OCI-LY7 (cell line): ENCODE data around the gene DLEU7. TPM values are rescaled to one million over a fixed set of nuclear protein-coding genes. Genes with fewer than 3 reads are reported as not detected.

ENCODE experiments used
- BruUV-seq: library from RNA; stranded (reverse); fragments of 400-500 nt; replicated peaks from 2 replicates; lab custom pipeline; 2021; lab: Mats Ljungman, UMichigan
- CTCF ChIA-PET: fragments of 300-600 bp; sonication (Branson Sonifier 250); formaldehyde crosslinking; loops from one replicate; lab custom pipeline; 2022; ENCODE audit warnings: antibody characterized with exemption; ENCODE audit not compliant: unreplicated experiment; lab: Charles Lee
- POLR2A ChIA-PET: fragments of 300-600 bp; sonication (Branson Sonifier 250); formaldehyde crosslinking; loops from one replicate; lab custom pipeline; 2022; ENCODE audit warnings: antibody characterized with exemption; lab: Charles Lee
- DNase-seq: peaks from one replicate; pipeline ENCODE4 v3.0.0-alpha.2; 2015; ENCODE audit warnings: low spot score
- H2AFZ ChIP-seq: fragments of 200-600 bp; sonication (generic), shearing (Covaris generic); 2 replicates; pipeline ENCODE4 v1.6.1; 2014; ENCODE audit warnings: mild to moderate bottlenecking, antibody characterized with exemption, low read length, moderate library complexity
- H3K27ac ChIP-seq: fragments of 200-600 bp; sonication (generic); 2 replicates; pipeline ENCODE4 v1.5.1; 2014; ENCODE audit warnings: mixed run types, low read depth, mild to moderate bottlenecking, moderate library complexity, low read length, inconsistent platforms; ENCODE audit not compliant: poor library complexity, severe bottlenecking
- H3K36me3 ChIP-seq: fragments of 200-600 bp; sonication (generic); 2 replicates; pipeline ENCODE4 v1.6.1; 2014; ENCODE audit warnings: mild to moderate bottlenecking, antibody characterized with exemption, low read length, moderate library complexity, mixed read lengths; ENCODE audit not compliant: insufficient read depth
- H3K4me1 ChIP-seq: fragments of 200-600 bp; sonication (generic); 2 replicates; pipeline ENCODE4 v1.5.1; 2014; ENCODE audit warnings: mild to moderate bottlenecking, low read length; ENCODE audit not compliant: insufficient read depth, poor library complexity, severe bottlenecking
- H3K4me2 ChIP-seq: fragments of 200-600 bp; sonication (generic); 2 replicates; pipeline ENCODE4 v1.6.1; 2014; ENCODE audit warnings: mild to moderate bottlenecking, low read length
- H3K4me3 ChIP-seq: fragments of 200-600 bp; sonication (generic); 2 replicates; pipeline ENCODE4 v1.5.1; 2014; ENCODE audit warnings: mild to moderate bottlenecking, low read depth, low read length; ENCODE audit not compliant: poor library complexity, severe bottlenecking
- H3K79me2 ChIP-seq: fragments of 200-600 bp; sonication (generic); 2 replicates; pipeline ENCODE4 v1.6.1; 2016; ENCODE audit warnings: low read depth, mild to moderate bottlenecking, low read length, moderate library complexity, mixed read lengths; ENCODE audit not compliant: insufficient read depth
- H3K9me2 ChIP-seq: fragments of 200-600 bp; sonication (generic); 2 replicates; pipeline ENCODE4 v1.6.1; 2016; ENCODE audit warnings: mild to moderate bottlenecking, low read length, mixed read lengths; ENCODE audit not compliant: insufficient read depth
- H3K9me3 ChIP-seq: fragments of 200-600 bp; sonication (generic); 2 replicates; pipeline ENCODE4 v1.6.1; 2014; ENCODE audit warnings: mild to moderate bottlenecking, mixed run types, low read length, mixed read lengths
- H4K20me1 ChIP-seq: fragments of 200-600 bp; sonication (generic); 2 replicates; pipeline ENCODE4 v1.6.1; 2014; ENCODE audit warnings: mild to moderate bottlenecking, antibody characterized with exemption, low read length, moderate library complexity, mixed read lengths; ENCODE audit not compliant: insufficient read depth
- EZH2phosphoT487 ChIP-seq: fragments of 200-600 bp; sonication (generic); IDR thresholded peaks from 2 replicates; pipeline ENCODE4 v1.6.1; 2018; ENCODE audit warnings: low read depth, borderline replicate concordance, mild to moderate bottlenecking, mixed run types, antibody characterized with exemption, low read length, moderate library complexity, mixed read lengths
- intact Hi-C: fragments of 100-400 bp; cut with micrococcal nuclease; formaldehyde crosslinking; loops from one replicate; pipeline ENCODE4 v1.10.0; 2022; ENCODE audit not compliant: unreplicated experiment
- small RNA-seq: library from RNA; depleted of rRNA; stranded (forward); fragments of <200 nt; gene quantifications from one replicate; pipeline ENCODE3, GENCODE V24; 2014
- total RNA-seq, 2 experiments: library from RNA; depleted of rRNA in 1 of 2; stranded (reverse); fragments of >200 nt in 1 of 2; shearing (Covaris generic) in 1 of 2; gene quantifications; 2 replicates each; pipeline ENCODE4 v1.2.3, GENCODE V29; 2014 to 2022
- TF ChIP-seq, protein P1 (sequence below): fragments of 200-600 bp; sonication (generic); conservative IDR thresholded peaks from 2 replicates; pipeline ENCODE4 v1.5.1; 2014; ENCODE audit warnings: mild to moderate bottlenecking, antibody characterized with exemption, low read length, moderate library complexity, mixed read lengths

Gene DLEU7
- total RNA-seq, 2 experiments from 2014 or later, result not detected

DNA sequence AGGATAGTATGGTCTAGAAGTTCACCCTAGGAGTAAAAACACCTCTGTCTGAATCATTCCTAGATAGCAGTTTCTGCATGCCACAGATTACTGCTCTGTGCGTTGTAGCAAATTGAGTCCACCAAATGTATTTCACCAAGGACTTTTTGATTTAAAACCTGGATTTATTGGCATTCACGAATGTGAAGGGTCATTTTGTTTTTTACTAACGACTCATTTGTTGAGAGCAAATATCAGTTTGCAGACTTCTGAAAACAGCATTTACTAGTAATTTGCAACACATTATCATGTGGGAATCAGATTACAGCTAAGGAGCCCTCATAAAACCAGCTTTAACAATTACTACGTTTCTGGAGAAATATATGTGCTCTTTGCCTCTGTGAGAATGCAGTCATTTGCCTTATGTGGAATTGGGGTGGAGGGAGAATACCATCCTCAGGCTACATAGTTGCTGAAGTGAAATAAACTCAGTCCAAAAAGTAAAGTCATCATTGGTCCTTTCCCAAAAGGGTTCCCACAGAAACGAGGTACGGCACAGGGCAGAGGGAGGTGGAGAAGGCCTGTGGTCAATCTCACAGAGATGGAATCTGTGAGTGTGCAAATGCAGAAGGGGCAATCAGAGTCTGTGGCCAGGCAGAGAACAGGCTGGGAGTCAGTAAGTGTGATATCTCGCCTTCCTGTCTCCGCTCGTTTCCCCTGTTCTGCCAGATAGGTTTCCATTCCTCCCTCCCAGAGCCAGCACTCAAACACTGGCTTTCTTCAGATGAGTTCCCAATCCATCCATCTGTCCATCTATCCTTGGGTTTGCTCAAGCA, 63.1 kb downstream of the DLEU7 start:
- no peak for DNase-seq
- H2AFZ ChIP-seq, result no peak overlapping the region
- no peak overlapping the region for H3K27ac ChIP-seq
- TF ChIP-seq, protein P1, sequence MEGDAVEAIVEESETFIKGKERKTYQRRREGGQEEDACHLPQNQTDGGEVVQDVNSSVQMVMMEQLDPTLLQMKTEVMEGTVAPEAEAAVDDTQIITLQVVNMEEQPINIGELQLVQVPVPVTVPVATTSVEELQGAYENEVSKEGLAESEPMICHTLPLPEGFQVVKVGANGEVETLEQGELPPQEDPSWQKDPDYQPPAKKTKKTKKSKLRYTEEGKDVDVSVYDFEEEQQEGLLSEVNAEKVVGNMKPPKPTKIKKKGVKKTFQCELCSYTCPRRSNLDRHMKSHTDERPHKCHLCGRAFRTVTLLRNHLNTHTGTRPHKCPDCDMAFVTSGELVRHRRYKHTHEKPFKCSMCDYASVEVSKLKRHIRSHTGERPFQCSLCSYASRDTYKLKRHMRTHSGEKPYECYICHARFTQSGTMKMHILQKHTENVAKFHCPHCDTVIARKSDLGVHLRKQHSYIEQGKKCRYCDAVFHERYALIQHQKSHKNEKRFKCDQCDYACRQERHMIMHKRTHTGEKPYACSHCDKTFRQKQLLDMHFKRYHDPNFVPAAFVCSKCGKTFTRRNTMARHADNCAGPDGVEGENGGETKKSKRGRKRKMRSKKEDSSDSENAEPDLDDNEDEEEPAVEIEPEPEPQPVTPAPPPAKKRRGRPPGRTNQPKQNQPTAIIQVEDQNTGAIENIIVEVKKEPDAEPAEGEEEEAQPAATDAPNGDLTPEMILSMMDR, result no peak
- no peak for TF ChIP-seq EZH2phosphoT487
- H3K9me2 ChIP-seq, result no peaks in the 10 kb centered on the region
- H3K4me3 ChIP-seq, result no peak overlapping the region
- no peaks in the 10 kb centered on the region for H3K4me1 ChIP-seq
- intact Hi-C loops, result no loop called here
- ChIA-PET CTCF (interaction anchor here (0.6 kb wide), 1 partner anchor 214 kb away, joined by 3 read pairs; no protein-coding TSS in a partner anchor), POLR2A (no interaction called here)
- no peaks in the 10 kb centered on the region for H4K20me1 ChIP-seq
- H3K36me3 ChIP-seq, result no peaks in the 10 kb centered on the region
- H3K4me2 ChIP-seq, result no peak overlapping the region
- no peaks in the 10 kb centered on the region for H3K79me2 ChIP-seq
- 0 out of 2 replicates have a peak, but pooled peaks cover 4% of the 10 kb centered on the region for H3K9me3 ChIP-seq
- BruUV-seq, result no TSS peak

DNA sequence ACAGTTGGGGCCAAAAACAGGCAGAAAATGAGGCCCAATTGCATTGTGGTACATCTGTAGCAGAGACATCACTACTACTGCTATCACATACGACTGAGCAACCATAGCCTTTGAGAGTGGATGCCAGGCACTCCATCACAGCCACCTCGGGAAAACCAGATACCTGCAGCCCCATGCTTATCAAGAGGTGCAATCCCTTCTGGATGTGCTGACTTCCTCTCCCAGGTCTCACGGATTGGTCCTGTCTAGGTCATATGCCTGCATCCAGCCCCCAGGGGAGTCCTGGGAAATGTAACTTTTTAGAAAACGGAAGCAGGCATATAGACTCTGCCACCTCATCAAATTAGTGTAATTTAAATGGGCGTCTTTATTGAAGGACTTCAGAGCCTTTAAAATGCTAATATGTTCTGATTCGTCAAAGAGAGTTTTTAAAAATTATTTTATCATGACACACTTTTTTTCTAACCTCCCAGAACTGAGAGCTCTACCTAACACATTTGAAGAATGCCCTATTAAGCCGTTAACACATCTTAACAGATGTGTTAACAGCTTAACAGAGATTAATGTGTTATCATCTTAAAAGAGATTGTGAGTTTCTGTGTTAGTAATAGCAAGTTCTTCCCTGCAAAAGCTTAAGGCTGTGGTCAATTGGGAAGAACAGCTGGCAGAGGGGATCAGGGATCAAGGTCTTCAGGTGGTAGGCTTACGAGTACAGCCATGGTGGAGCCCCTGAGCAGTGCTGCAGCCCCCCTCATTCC, 63.9 kb downstream of the DLEU7 start:
- Histone ChIP-seq H3K9me2 (no peaks in the 10 kb centered on the region), H2AFZ (no peak overlapping the region), H3K4me2 (no peak overlapping the region), H3K4me3 (no peak overlapping the region), H3K36me3 (no peaks in the 10 kb centered on the region; the same call in 1 of the 2 replicates), H3K27ac (no peak overlapping the region), H4K20me1 (no peaks in the 10 kb centered on the region), H3K9me3 (0 out of 2 replicates have a peak, but pooled peaks cover 12% of the 10 kb centered on the region), H3K79me2 (no peaks in the 10 kb centered on the region), H3K4me1 (no peaks in the 10 kb centered on the region)
- no TSS peak for BruUV-seq
- CTCF ChIA-PET, result interaction anchor here (0.6 kb wide), 1 partner anchor 214 kb away, joined by 3 read pairs; no protein-coding TSS in a partner anchor
- POLR2A ChIA-PET, result interaction anchor here (1.5 kb wide), 1 partner anchor 20 kb away, joined by 4 read pairs; no protein-coding TSS in a partner anchor
- intact Hi-C loops, result no loop called here
- no peak for DNase-seq
- TF ChIP-seq EZH2phosphoT487, result no peak
- TF ChIP-seq, protein P1, result no peak

Small RNA genes within 50 kb of the gene (small RNA-seq; reads per million reads assigned to genes)
- gene RNA5SP28, result 0.73 reads per million, percentile 30 among the genes with 10 or more reads in this experiment

Other genes with a start within 250 kb of the DLEU7 start
- 322 and 392 TPM in 2 replicates for gene RNASEH2B, start 66.1 kb upstream of the DLEU7 start, total RNA-seq (2014; rRNA removed; shearing (Covaris generic))
- 225 and 277 TPM in 2 replicates for gene RNASEH2B, start 66.1 kb upstream of the DLEU7 start, total RNA-seq (2022)